GM12872 (cell line): ENCODE results near the gene SLAMF9.

Source experiments
- CTCF ChIP-seq: IDR thresholded peaks from 3 replicates; pipeline ENCODE4 v1.5.1; 2011; ENCODE audit warnings: low read depth, mild to moderate bottlenecking, low read length, moderate library complexity; ENCODE audit not compliant: insufficient read depth

The SLAMF9 gene

GRCh38 chr1:159953536-159954515 is at the start of gene SLAMF9:
Gene SLAMF9, minus strand, starts transcription at chr1:159954237. Its CDS starts 100 bp downstream, at chr1:159954137.
- TF ChIP-seq CTCF, result no peak

- no peak for TF ChIP-seq CTCF
Measured at GRCh38 chr1:160001440-160001839, 47.4 kb upstream of the SLAMF9 start.

- TF ChIP-seq CTCF, result no peak
Measured at GRCh38 chr1:159999204-159999603, 45.2 kb upstream of the SLAMF9 start.

GRCh38 chr1:159996653-159997052 is 42.6 kb upstream of the SLAMF9 start:
- no peak for TF ChIP-seq CTCF

GRCh38 chr1:159994896-159995295 is 40.9 kb upstream of the SLAMF9 start:
- TF ChIP-seq CTCF, result no peak

GRCh38 chr1:159993911-159994310 is 39.9 kb upstream of the SLAMF9 start:
- TF ChIP-seq CTCF, result no peak

- TF ChIP-seq CTCF, result no peak
Measured at GRCh38 chr1:159992161-159992560, 38.1 kb upstream of the SLAMF9 start.
